GM23338 (cell line): ENCODE measurements around the gene CDC73. TPM values are rescaled to one million over a fixed set of nuclear protein-coding genes. Genes with fewer than 3 reads are reported as not detected.

Experiments used
- ATAC-seq: fragments of 200-7000 bp; cut with Tn5 transposase; 3 replicates; pipeline ENCODE4 v1.9.1; 2020
- DNase-seq: peaks from one replicate; pipeline ENCODE4 v3.0.0-alpha.2; 2015; ENCODE audit warnings: low spot score
- H2AFZ ChIP-seq: fragments of 200-600 bp; sonication (generic); 2 replicates; pipeline ENCODE4 v1.8.0; 2016; ENCODE audit warnings: antibody characterized with exemption, mild to moderate bottlenecking, moderate library complexity
- H3F3A ChIP-seq: fragments of 200-600 bp; sonication (generic); replicated peaks from 2 replicates; pipeline ENCODE4 v1.8.0; 2017; ENCODE audit warnings: antibody characterized with exemption, mixed run types, low read depth
- H3K27ac ChIP-seq: fragments of 200-600 bp; sonication (generic); 2 replicates; pipeline ENCODE4 v1.6.1; 2016; ENCODE audit warnings: low read depth
- H3K27me3 ChIP-seq: fragments of 200-600 bp; sonication (generic); 2 replicates; pipeline ENCODE4 v1.8.0; 2016; ENCODE audit warnings: mild to moderate bottlenecking, mixed run types, moderate library complexity; ENCODE audit not compliant: insufficient read depth
- H3K36me3 ChIP-seq: fragments of 200-600 bp; sonication (generic); 2 replicates; pipeline ENCODE4 v1.8.0; 2016; ENCODE audit warnings: mild to moderate bottlenecking; ENCODE audit not compliant: insufficient read depth
- H3K4me1 ChIP-seq: fragments of 200-600 bp; sonication (generic); 2 replicates; pipeline ENCODE4 v1.8.0; 2016; ENCODE audit warnings: mild to moderate bottlenecking, moderate library complexity; ENCODE audit not compliant: insufficient read depth
- H3K4me2 ChIP-seq: fragments of 200-600 bp; sonication (generic); 2 replicates; pipeline ENCODE4 v1.7.1; 2017; ENCODE audit warnings: mixed run types
- H3K4me3 ChIP-seq: fragments of 200-600 bp; sonication (generic); 2 replicates; pipeline ENCODE4 v1.6.1; 2016; ENCODE audit warnings: mixed run types
- H3K79me2 ChIP-seq: fragments of 200-600 bp; sonication (generic); replicated peaks from 2 replicates; pipeline ENCODE4 v1.8.0; 2017; ENCODE audit warnings: mild to moderate bottlenecking; ENCODE audit not compliant: insufficient read depth
- H3K9me2 ChIP-seq: fragments of 200-600 bp; sonication (generic); 2 replicates; pipeline ENCODE4 v1.8.0; 2017; ENCODE audit not compliant: insufficient read depth
- H4K20me1 ChIP-seq: fragments of 200-600 bp; sonication (generic); replicated peaks from 2 replicates; pipeline ENCODE4 v1.8.0; 2017; ENCODE audit warnings: mild to moderate bottlenecking; ENCODE audit not compliant: insufficient read depth
- H3K27ac Mint-ChIP-seq: 2 replicates; pipeline ENCODE4 v1.8.0; 2020; ENCODE audit warnings: inconsistent platforms, mild to moderate bottlenecking, moderate library complexity, mixed read lengths
- H3K27me3 Mint-ChIP-seq: 3 replicates; pipeline ENCODE4 v1.8.0; 2022; ENCODE audit warnings: low read depth, mild to moderate bottlenecking, moderate library complexity, mixed read lengths, inconsistent platforms; ENCODE audit not compliant: insufficient read depth, poor library complexity
- H3K36me3 Mint-ChIP-seq: 3 replicates; pipeline ENCODE4 v1.8.0; 2021; ENCODE audit warnings: low read depth, mild to moderate bottlenecking, inconsistent platforms, moderate library complexity, mixed read lengths
- H3K4me1 Mint-ChIP-seq: 3 replicates; pipeline ENCODE4 v1.8.0; 2020; ENCODE audit warnings: mild to moderate bottlenecking, inconsistent platforms, mixed read lengths
- H3K4me3 Mint-ChIP-seq: 3 replicates; pipeline ENCODE4 v1.8.0; 2021; ENCODE audit warnings: moderate library complexity, mild to moderate bottlenecking, inconsistent platforms, mixed read lengths
- H3K9me3 Mint-ChIP-seq: 3 replicates; pipeline ENCODE4 v1.8.0; 2020; ENCODE audit warnings: moderate library complexity, mild to moderate bottlenecking, inconsistent platforms, mixed read lengths
- CREB1 ChIP-seq: fragments of 250-450 bp; sonication (Bioruptor Pico); IDR thresholded peaks from 2 replicates; pipeline ENCODE4 v1.5.0; 2020; ENCODE audit warnings: low read depth, mild to moderate bottlenecking, moderate library complexity
- CTCF ChIP-seq, 2 experiments: fragments of 200-600 bp in 1 of 2; sonication (generic) in 1 of 2; conservative IDR thresholded peaks; 2 replicates each; pipeline versions ENCODE4 v1.5.1 to v1.6.1; 2016 to 2017; ENCODE audit warnings: antibody characterized with exemption in 2 of 2, low read depth in 2 of 2, mild to moderate bottlenecking in 2 of 2, moderate library complexity in 1 of 2
- ETS1 ChIP-seq: IDR thresholded peaks from 2 replicates; pipeline ENCODE4 v1.6.1; 2016; ENCODE audit warnings: antibody characterized with exemption
- EZH2 ChIP-seq: fragments of 200-600 bp; sonication (generic); IDR thresholded peaks from one replicate; pipeline ENCODE4 v1.8.0; 2017; ENCODE audit warnings: antibody characterized with exemption, mild to moderate bottlenecking, low read depth; ENCODE audit not compliant: unreplicated experiment
- EZH2phosphoT487 ChIP-seq: fragments of 200-600 bp; sonication (generic); IDR thresholded peaks from one replicate; pipeline ENCODE4 v1.8.1; 2018; ENCODE audit warnings: antibody characterized with exemption; ENCODE audit not compliant: unreplicated experiment
- JUNB ChIP-seq: IDR thresholded peaks from one replicate; pipeline ENCODE4 v1.6.1; 2016; ENCODE audit warnings: antibody characterized with exemption; ENCODE audit not compliant: unreplicated experiment
- NANOG ChIP-seq: IDR thresholded peaks from 2 replicates; pipeline ENCODE4 v1.6.1; 2016; ENCODE audit warnings: antibody characterized with exemption, borderline replicate concordance
- POLR2AphosphoS5 ChIP-seq: IDR thresholded peaks from 2 replicates; pipeline ENCODE4 v1.6.1; 2016; ENCODE audit warnings: antibody characterized with exemption, low read depth
- REST ChIP-seq: IDR thresholded peaks from one replicate; pipeline ENCODE4 v1.6.1; 2018; ENCODE audit warnings: antibody characterized with exemption; ENCODE audit not compliant: unreplicated experiment
- STAT1 ChIP-seq: IDR thresholded peaks from one replicate; pipeline ENCODE4 v1.6.1; 2016; ENCODE audit warnings: antibody characterized with exemption; ENCODE audit not compliant: unreplicated experiment
- ZNF114 ChIP-seq: fragments of 250-450 bp; sonication (Bioruptor Pico); IDR thresholded peaks from 2 replicates; pipeline ENCODE4 v1.5.0; 2020; ENCODE audit warnings: mild to moderate bottlenecking, moderate library complexity
- ZNF331 ChIP-seq: fragments of 250-450 bp; sonication (Bioruptor Pico); IDR thresholded peaks from 2 replicates; pipeline ENCODE4 v1.5.0; 2020; ENCODE audit warnings: low read depth, mild to moderate bottlenecking, moderate library complexity
- ZNF462 ChIP-seq: fragments of 250-450 bp; sonication (Bioruptor Pico); IDR thresholded peaks from 2 replicates; pipeline ENCODE4 v1.5.0; 2020; ENCODE audit warnings: mild to moderate bottlenecking, moderate library complexity
- polyA plus RNA-seq: library from polyadenylated mRNA; unstranded; fragments of >200 nt; fragmentation: Nextera tagmentation; extraction: Ambion mirVana; gene quantifications from 2 replicates; pipeline ENCODE4 v1.2.1, GENCODE V29; 2016
- total RNA-seq: library from RNA; depleted of rRNA; stranded (reverse); fragments of >200 nt; shearing (Covaris generic); gene quantifications from 2 replicates; pipeline ENCODE4 v1.2.3, GENCODE V29; 2014

The CDC73 gene
- total and polyA plus RNA-seq, 2 experiments from 2014 or later, result 40.4 to 63.2 TPM

GRCh38 chr1:193242000-193242399 lies 120.2 kb downstream of the CDC73 start:
- DNase-seq, result no peak
- ATAC-seq, result no peak
- Histone ChIP-seq H3K27ac (no peak overlapping the region), H2AFZ (no peak overlapping the region), H3K79me2 (no peaks in the 10 kb centered on the region), H3K4me2 (no peak overlapping the region), H3K9me2 (no peaks in the 10 kb centered on the region), H3K27me3 (no peaks in the 10 kb centered on the region), H3K4me3 (no peak overlapping the region), H3K36me3 (no peaks in the 10 kb centered on the region), H3K4me1 (no peaks in the 10 kb centered on the region), H4K20me1 (no peaks in the 10 kb centered on the region), H3F3A (no peaks in the 10 kb centered on the region)
- TF ChIP-seq ZNF462 (no peak), CREB1 (no peak), NANOG (no peak), JUNB (no peak), ZNF114 (CRISPR knock-in tag) (no peak), EZH2phosphoT487 (no peak), STAT1 (no peak), REST (no peak), ETS1 (no peak), CTCF (conservative IDR thresholded peaks at IDR 0.05; ENCODE audit: low read depth in 2 of 2) (no peak), EZH2 (no peak), ZNF331 (CRISPR knock-in tag) (no peak), POLR2AphosphoS5 (no peak)
- H3K36me3 Mint-ChIP-seq, result peaks cover 24% of the 10 kb centered on the region
- no peaks in the 10 kb centered on the region; the same call in 1 of the 3 replicates for H3K9me3 Mint-ChIP-seq
- no peak overlapping the region for H3K27ac Mint-ChIP-seq
- no peaks in the 10 kb centered on the region for H3K4me1 Mint-ChIP-seq
- no peak overlapping the region for H3K4me3 Mint-ChIP-seq
- H3K27me3 Mint-ChIP-seq, result peaks cover 1% of the 10 kb centered on the region
